Measurements from ENCODE around the gene KRT7. TPM values are rescaled to one million over a fixed set of nuclear protein-coding genes. Genes with fewer than 3 reads are reported as not detected.
A peak's percentile ranks its signal among the peaks of the same experiment; 100 is the strongest.

KRT7 gene
- total and polyA plus RNA-seq, 2 donors (not counting 3 experiments of a cell fraction or from before 2014, with no cell fraction given), result 120 to 293 TPM

- FAIRE-seq (no peak), DNase-seq (ENCODE audit: low read depth, low spot score) (no peak)
- intact Hi-C loops (cut with micrococcal nuclease) (no loop called here), dilution Hi-C loops (cut with MboI; ENCODE audit: extremely low pct_ligation_motif_present, low sequenced_read_pairs) (no loop called here)
- no TSS peak for BruUV-seq (replicated peaks)
- H3K27me3 ChIP-seq (ENCODE audit: control insufficient read depth in 2 of 2, insufficient read depth in 2 of 2, low read length in 2 of 2), result no peaks in the 10 kb centered on the region
- no peak overlapping the region for H2AFZ ChIP-seq (ENCODE audit: low read depth, low read length)
- no peaks in the 10 kb centered on the region for H3K9me3 ChIP-seq (replicated peaks; ENCODE audit: control insufficient read depth, insufficient read depth, low read length)
- H3K4me2 ChIP-seq (ENCODE audit: insufficient read depth, low read length), result no peak overlapping the region
- H3K27ac ChIP-seq (ENCODE audit: insufficient read depth, low read depth, low read length), result peak overlapping the region; percentile 79
- H3K4me1 ChIP-seq (ENCODE audit: control insufficient read depth, extremely low read depth, insufficient read depth, low read length), result peaks cover 78% of the 10 kb centered on the region
- H3K79me2 ChIP-seq (ENCODE audit: control insufficient read depth, insufficient read depth, low read length), result no peaks in the 10 kb centered on the region
- TF ChIP-seq JUN (IDR thresholded peaks at IDR 0.05; ENCODE audit: borderline replicate concordance, insufficient read depth, insufficient read length, low read depth) (no peak), POLR2AphosphoS5 (IDR thresholded peaks at IDR 0.05; ENCODE audit: insufficient read depth, low read depth, low read length) (no peak), EZH2 (IDR thresholded peaks at IDR 0.05; ENCODE audit: borderline replicate concordance, low read depth, low read length, severe bottlenecking) (no peak), POLR2A (IDR thresholded peaks at IDR 0.05; ENCODE audit: low read depth, low read length) (no peak), MYC (IDR thresholded peaks at IDR 0.05; ENCODE audit: low read depth, low read length) (no peak), FOS (IDR thresholded peaks at IDR 0.05; ENCODE audit: borderline replicate concordance, insufficient read depth, low read length) (no peak), MAX (IDR thresholded peaks at IDR 0.05; ENCODE audit: insufficient read depth, insufficient read length) (no peak), GATA2 (IDR thresholded peaks at IDR 0.05; ENCODE audit: insufficient read depth, insufficient read length, low read depth, low read length) (no peak), CTCF (IDR thresholded peaks at IDR 0.05; ENCODE audit: extremely low read depth in 1 of 2, insufficient read depth in 1 of 2, low read depth in 1 of 2, low read length in 2 of 2) (no peak)
- H3K9ac ChIP-seq (replicated peaks; ENCODE audit: extremely low read depth, insufficient read depth, low read length), result no peak overlapping the region
- POLR2A ChIA-PET, result no interaction called here
- H3K4me3 ChIP-seq (replicated peaks in 1 of 3; ENCODE audit: insufficient read depth in 1 of 3, low read depth in 1 of 3, low read length in 3 of 3), result no peak overlapping the region
- H3K9me1 ChIP-seq (replicated peaks; ENCODE audit: control insufficient read depth, extremely low read depth, insufficient read depth, low read length), result no peaks in the 10 kb centered on the region
- no peaks in the 10 kb centered on the region for H3K36me3 ChIP-seq (ENCODE audit: control insufficient read depth in 2 of 2, extremely low read depth in 1 of 2, insufficient read depth in 2 of 2, low read length in 2 of 2)
- CTCF ChIA-PET, result interaction anchor here (4.6 to 12.0 kb wide), 2 partner anchors 11 to 26 kb away, joined by 34 to 138 read pairs; no protein-coding TSS in a partner anchor
- H4K20me1 ChIP-seq (replicated peaks; ENCODE audit: control insufficient read depth, extremely low read depth, insufficient read depth, low read length), result no peaks in the 10 kb centered on the region
Measured at GRCh38 chr12:52187640-52188039, 45.4 kb upstream of the KRT7 start.
